Effector memory CD4-positive, alpha-beta T cell (primary cell): ENCODE data around the gene VAMP2.

Source experiments
- DNase-seq, 3 donors: peaks; one replicate each; pipeline ENCODE4 v3.0.0-alpha.2; 2020
- H3K27ac ChIP-seq: 2 replicates; pipeline ENCODE4 v1.7.0; 2013; ENCODE audit warnings: mild to moderate bottlenecking, low read length, moderate library complexity; ENCODE audit not compliant: insufficient read depth, poor library complexity, severe bottlenecking
- H3K27me3 ChIP-seq: replicated peaks from 2 replicates; pipeline ENCODE4 v1.7.0; 2013; ENCODE audit warnings: mild to moderate bottlenecking, low read length; ENCODE audit not compliant: insufficient read depth, control insufficient read depth, poor library complexity, severe bottlenecking
- H3K36me3 ChIP-seq: 2 replicates; pipeline ENCODE4 v1.7.0; 2013; ENCODE audit warnings: mild to moderate bottlenecking, low read length, moderate library complexity; ENCODE audit not compliant: control insufficient read depth, insufficient read depth
- H3K4me1 ChIP-seq: 2 replicates; pipeline ENCODE4 v1.7.0; 2013; ENCODE audit warnings: low read length, mild to moderate bottlenecking; ENCODE audit not compliant: control insufficient read depth, insufficient read depth, poor library complexity, severe bottlenecking
- H3K4me3 ChIP-seq: 2 replicates; pipeline ENCODE4 v1.7.0; 2013; ENCODE audit warnings: low read length, low read depth, mild to moderate bottlenecking; ENCODE audit not compliant: insufficient read depth, poor library complexity, severe bottlenecking
- H3K9me3 ChIP-seq: 2 replicates; pipeline ENCODE4 v1.7.0; 2013; ENCODE audit warnings: mild to moderate bottlenecking, low read length, moderate library complexity; ENCODE audit not compliant: control insufficient read depth

VAMP2 gene

DNA sequence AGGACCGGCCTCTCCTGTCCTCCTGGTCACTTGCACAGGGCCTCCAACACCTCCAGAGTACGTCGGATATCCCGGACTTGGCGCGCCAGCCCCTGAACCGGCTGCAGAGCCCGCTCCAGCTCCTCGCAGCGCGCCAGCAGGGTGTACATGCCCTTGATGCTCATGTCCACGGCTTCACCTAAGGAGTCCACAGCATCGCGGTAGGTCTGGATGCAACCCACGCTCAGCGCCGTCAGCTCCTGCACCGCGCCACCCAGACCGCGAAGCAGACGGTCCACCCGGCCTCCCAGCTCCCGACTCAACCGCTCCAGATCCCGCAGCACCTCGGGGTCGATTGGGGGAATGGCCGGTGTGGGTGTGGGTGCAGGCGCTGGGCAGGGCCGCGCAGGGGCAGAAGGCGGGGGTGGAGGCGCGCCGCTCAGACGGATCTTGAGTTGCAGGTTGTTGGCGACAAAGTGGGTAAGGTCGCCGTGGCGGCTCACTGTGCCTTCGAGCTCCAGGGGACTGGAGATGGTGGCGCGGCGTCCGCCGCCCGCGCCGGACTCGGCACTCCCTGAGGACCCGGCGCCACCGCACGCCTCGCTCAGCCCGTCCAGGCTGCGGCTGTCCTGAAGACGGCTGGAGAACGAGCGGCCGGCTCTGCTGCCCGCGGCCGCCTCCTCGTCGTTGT is 26.4 kb upstream of the VAMP2 start:
- no peaks in the 10 kb centered on the region for H3K9me3 ChIP-seq
- no peaks in the 10 kb centered on the region for H3K27me3 ChIP-seq
- H3K4me1 ChIP-seq = peaks cover 34% of the 10 kb centered on the region
- peak overlapping the region; percentile 87 for H3K27ac ChIP-seq
- peak overlapping the region; percentile 75 for H3K4me3 ChIP-seq
- peak in 1 of 3 donors; percentile 11 for DNase-seq
- no peaks in the 10 kb centered on the region for H3K36me3 ChIP-seq

DNA sequence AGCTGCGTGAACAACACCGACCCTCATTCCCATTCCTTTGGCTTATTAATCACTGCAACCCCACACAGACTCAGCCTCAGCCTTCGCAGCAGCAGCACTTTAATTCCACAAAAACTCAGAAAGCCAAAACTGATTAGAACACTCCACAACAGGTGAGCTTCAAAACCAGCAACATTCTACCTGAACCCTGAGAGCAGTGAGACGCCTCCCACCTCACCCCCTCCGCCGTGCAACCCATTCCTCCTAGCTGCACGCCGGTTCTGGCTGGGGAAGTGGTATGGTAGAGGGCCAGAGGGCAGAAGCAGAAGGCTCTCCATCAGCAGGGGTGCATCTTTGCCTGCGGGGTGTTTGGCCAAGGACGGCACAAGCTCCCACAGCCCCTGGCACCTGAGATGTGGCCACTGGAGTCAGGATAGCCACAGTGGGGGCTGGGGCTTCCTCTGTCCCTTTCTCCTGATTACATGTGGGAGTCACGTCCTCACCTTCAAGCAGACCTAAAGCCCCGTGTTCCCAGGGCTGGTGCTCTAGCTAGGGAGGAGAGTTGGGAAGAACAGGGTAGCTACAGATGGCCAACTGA is 25.6 kb upstream of the VAMP2 start:
- Histone ChIP-seq H3K4me3 (peak overlapping the region; percentile 75), H3K4me1 (peaks cover 34% of the 10 kb centered on the region), H3K27ac (peak overlapping the region; percentile 87), H3K36me3 (no peaks in the 10 kb centered on the region), H3K27me3 (no peaks in the 10 kb centered on the region), H3K9me3 (no peaks in the 10 kb centered on the region)
- DNase-seq = peak in 1 of 3 donors; percentile 10

DNA sequence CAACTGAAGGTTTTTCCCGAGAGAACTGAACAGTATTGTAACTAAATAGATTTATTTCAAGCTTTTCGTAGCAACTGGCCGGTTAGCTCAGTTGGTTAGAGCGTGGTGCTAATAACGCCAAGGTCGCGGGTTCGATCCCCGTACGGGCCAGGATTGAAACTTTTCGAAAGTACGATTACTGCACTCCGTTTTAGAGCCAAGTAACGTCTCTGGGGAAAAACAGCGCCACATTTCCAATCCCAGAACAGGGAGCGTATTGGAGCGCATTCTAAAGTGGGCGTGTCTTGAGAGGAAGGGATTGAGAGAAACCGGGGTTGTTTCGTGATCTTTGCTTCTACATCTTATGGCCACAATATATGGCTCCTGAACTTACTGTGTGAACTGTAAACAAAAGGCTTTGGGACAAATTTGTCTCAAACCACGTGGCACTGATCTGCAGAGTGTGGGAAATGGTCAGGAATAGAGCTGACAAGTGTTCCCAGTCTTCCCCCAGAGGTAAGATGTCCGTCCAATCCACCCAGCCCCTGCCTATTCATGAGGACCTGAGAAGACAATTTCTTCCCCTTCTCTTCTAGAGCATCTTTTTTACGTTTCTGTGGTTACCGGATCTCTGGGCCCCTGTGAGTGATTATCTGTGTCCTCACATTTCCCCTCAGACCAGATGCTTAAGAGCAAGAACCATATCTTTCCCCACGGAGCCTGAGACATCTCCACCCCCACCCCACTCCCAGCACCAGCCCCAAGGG is 24.9 kb upstream of the VAMP2 start:
- H3K9me3 ChIP-seq = no peaks in the 10 kb centered on the region
- H3K4me1 ChIP-seq = peaks cover 34% of the 10 kb centered on the region
- no peaks in the 10 kb centered on the region for H3K27me3 ChIP-seq

DNA sequence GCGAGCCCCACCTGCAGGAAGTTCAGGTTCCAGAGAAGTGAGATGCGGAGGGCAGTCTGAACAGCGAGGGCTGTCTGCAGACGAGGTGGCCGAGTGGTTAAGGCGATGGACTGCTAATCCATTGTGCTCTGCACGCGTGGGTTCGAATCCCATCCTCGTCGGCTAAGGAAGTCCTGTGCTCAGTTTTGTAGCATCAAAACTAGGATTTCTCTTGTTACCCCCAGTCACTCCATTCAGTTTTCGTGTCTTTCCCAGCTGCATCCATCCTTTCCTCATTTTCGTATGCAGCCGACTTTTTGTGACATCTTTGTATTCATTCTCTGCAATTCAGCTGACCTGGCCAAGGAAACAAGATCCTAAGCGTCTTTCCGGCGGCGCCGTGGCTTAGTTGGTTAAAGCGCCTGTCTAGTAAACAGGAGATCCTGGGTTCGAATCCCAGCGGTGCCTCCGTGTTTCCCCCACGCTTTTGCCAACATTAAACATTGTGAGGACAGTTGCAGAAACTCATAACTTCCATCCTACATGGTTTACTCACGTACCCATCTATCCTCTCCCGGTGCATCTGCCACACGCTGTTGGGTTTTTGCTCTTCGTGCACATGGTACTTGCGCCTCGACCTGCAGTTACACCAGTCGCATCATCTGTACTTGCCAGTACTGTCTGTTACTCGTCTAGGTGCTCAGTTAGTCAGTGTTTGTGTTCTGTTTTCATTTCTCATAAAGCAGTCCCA is 24.2 kb upstream of the VAMP2 start:
- H3K4me1 ChIP-seq = peaks cover 29% of the 10 kb centered on the region
- H3K9me3 ChIP-seq = no peaks in the 10 kb centered on the region
- DNase-seq = peak; percentile 75 to 80 (median 75)
- H3K27me3 ChIP-seq = no peaks in the 10 kb centered on the region
- H3K36me3 ChIP-seq = no peaks in the 10 kb centered on the region
- peak overlapping the region; percentile 88 for H3K4me3 ChIP-seq
- peak overlapping the region; percentile 87 for H3K27ac ChIP-seq

More for the DNA sequence above, 24.9 kb upstream of the VAMP2 start:
- Histone ChIP-seq H3K4me3 (peak overlapping the region; percentile 88), H3K27ac (peak overlapping the region; percentile 87), H3K36me3 (no peaks in the 10 kb centered on the region)
- DNase-seq = peak; percentile 77 to 84 (median 83)

DNA sequence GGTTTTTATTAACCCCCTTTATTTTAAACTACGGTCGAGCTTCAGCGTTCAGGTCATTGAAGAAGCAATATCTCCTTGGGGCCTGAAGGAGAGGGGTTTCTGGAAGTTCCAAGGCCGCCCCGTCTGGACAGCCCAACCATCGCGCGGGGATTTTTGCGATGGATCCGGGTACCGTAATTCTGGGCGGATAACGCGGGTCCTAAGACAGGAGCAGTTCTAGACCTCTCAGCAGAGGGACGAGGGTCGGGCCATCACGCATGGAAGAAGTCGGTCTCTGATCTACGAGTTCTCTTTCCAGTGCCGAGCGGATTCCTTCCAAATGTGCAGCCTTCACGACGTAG is 23.7 kb upstream of the VAMP2 start:
- peak overlapping the region; percentile 87 for H3K27ac ChIP-seq
- H3K27me3 ChIP-seq = no peaks in the 10 kb centered on the region
- H3K4me3 ChIP-seq = peak overlapping the region; percentile 88
- peaks cover 23% of the 10 kb centered on the region for H3K4me1 ChIP-seq
- no peaks in the 10 kb centered on the region for H3K9me3 ChIP-seq
- DNase-seq = no peak
- no peaks in the 10 kb centered on the region for H3K36me3 ChIP-seq

DNA sequence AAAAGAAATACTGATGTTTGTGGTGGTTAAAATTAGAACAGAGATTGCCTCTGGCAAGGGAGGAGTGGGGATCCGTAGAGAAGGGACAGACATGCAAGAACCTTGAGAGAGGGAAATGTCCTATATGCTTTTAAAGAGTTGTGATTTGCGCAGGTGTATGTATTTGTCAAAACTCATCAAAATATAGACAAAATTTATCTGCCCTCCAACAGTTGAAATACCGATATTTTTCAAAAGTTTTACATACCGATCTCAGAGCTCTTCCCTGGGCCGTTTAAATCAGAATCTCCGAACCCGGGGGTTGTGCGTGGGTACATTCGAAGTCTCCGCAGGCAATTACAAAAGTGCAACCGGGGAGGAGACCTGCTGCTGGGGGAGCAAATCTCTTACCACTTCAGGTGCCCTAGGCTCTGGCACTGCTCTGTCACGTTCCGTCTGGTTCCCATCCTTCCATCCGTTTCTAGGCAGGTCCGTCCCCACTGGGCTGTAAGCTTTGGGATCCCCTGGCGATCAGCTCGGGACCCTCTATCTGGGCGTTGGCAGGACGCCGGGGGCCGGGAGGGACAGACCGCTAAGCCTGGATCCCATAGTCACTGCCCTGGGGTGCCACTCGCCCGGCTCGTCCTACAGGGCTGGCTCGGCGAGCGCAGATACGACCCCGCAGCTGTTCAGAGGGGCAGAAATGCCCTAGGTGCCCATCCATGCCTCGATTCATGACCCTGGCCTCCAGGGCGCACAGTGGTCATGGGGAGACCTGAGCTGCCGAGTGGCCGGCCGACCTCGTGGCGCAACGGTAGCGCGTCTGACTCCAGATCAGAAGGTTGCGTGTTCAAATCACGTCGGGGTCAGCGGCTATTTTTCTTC is 23.1 kb upstream of the VAMP2 start:
- peak; percentile 75 to 86 (median 79) for DNase-seq
- H3K27ac ChIP-seq = peak overlapping the region; percentile 87

DNA sequence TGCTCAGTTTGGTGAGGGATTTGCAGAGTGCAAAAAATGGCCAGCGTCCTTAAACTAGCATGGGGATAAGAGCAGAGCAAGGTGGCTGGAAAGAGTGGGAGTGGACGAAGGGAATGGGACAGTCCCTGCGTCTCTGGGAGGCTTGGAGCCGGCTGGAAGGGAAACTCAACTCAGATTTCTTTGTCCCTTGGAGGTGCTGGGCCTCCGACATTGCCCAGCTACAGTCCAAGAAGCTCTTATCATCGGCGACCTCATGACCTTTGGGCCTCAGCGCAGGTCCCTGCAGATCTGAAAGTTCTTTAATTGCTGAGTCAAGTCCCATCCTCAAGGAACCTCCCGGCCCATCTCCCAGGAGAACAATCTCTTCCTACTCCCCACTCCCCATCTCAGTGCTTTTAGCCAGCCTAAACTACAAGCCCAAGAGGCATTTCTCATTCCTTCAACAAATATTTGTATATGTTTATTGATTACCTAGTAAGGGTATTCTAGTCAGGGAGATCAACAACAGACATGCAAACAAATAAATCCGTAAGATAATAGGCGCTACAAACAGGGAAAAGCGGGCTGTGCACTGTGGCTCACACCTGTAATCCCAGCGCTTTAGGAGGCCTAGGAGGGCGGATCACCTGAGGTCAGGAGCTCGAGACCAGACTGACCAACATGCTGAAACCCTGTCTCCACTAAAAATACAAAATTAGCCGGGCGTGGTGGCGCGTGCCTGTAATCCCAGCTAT is 14.4 kb upstream of the VAMP2 start:
- Histone ChIP-seq H3K27ac (peak overlapping the region; percentile 81), H3K36me3 (no peaks in the 10 kb centered on the region), H3K4me1 (peaks cover 31% of the 10 kb centered on the region), H3K27me3 (no peaks in the 10 kb centered on the region), H3K4me3 (peak overlapping the region; percentile 61), H3K9me3 (no peaks in the 10 kb centered on the region)
- no peak for DNase-seq

More for the DNA sequence above, 23.1 kb upstream of the VAMP2 start:
- H3K9me3 ChIP-seq = no peaks in the 10 kb centered on the region
- peak overlapping the region; percentile 88 for H3K4me3 ChIP-seq
- H3K4me1 ChIP-seq = peaks cover 23% of the 10 kb centered on the region
- no peaks in the 10 kb centered on the region for H3K27me3 ChIP-seq
- no peaks in the 10 kb centered on the region for H3K36me3 ChIP-seq

DNA sequence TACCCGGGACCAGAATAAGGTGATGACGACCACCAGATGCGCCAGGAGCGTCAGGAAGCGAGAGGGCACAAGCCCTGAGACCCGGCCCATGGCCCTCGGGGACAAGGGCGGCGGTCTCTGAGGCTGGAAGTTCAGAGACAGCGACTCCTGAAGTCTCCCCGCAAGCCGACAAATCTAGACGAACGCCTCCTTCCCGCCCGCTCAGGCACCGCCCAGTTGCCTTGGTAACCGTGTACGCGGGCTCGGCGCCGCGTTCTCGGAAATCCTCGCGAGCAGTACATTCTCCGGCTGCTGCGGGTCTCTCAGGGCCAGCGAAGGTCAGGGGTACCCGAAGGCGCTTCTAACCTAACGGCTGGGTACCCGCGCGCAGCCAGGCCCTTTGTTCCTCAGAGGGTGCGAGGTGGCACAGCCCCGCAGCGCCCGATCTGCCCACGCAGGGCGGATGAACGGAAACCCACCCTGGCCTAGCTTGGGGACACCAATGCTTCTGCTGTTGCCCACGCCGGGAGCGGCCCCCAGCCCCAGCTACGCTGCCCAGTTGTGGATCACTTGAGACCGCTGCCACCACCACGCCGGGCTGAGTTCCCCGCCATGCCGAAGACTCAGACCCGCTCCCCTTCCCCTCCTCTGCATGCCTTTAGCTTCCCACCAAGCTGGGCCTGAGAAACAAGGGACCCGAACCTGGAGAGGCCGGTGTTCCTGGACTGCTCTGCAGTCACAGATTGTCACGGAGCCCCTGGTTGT is 13.6 kb upstream of the VAMP2 start, which contains the start of gene TMEM107:
Gene TMEM107, minus strand, starts transcription at position 184 of the 744 bp plus-strand sequence. Its CDS starts 94 bp downstream, at position 90.
- Histone ChIP-seq H3K27ac (peak within 1 kb of the TSS; percentile 81), H3K4me3 (peak within 1 kb of the TSS; percentile 61), H3K36me3 (no peaks in the 10 kb centered on the region), H3K4me1 (peaks cover 31% of the 10 kb centered on the region), H3K27me3 (no peaks in the 10 kb centered on the region), H3K9me3 (no peaks in the 10 kb centered on the region)
- DNase-seq = peak; percentile 73 to 84 (median 78)
